GM23248 (cell line): ENCODE measurements around the gene TUBAL3. TPM values are rescaled to one million over a fixed set of nuclear protein-coding genes. Genes with fewer than 3 reads are reported as not detected.

Experiments
- DNase-seq: peaks from one replicate; pipeline ENCODE4 v3.0.0-alpha.2; 2015
- H2AFZ ChIP-seq: fragments of 200-600 bp; sonication (generic); 2 replicates; pipeline ENCODE4 v1.6.1; 2016; ENCODE audit warnings: antibody characterized with exemption
- H3F3A ChIP-seq: fragments of 200-600 bp; sonication (generic); 2 replicates; pipeline ENCODE4 v1.6.1; 2016; ENCODE audit warnings: mild to moderate bottlenecking, antibody characterized with exemption, mixed run types; ENCODE audit not compliant: insufficient read depth
- H3K27ac ChIP-seq: fragments of 200-600 bp; sonication (generic); 2 replicates; pipeline ENCODE4 v1.5.1; 2016; ENCODE audit warnings: mild to moderate bottlenecking
- H3K27me3 ChIP-seq: fragments of 200-600 bp; sonication (generic); replicated peaks from 2 replicates; pipeline ENCODE4 v1.6.1; 2016; ENCODE audit warnings: mild to moderate bottlenecking; ENCODE audit not compliant: insufficient read depth
- H3K36me3 ChIP-seq: fragments of 200-600 bp; sonication (generic); 2 replicates; pipeline ENCODE4 v1.6.1; 2016; ENCODE audit warnings: low read depth, mild to moderate bottlenecking
- H3K4me1 ChIP-seq: fragments of 200-600 bp; sonication (generic); 2 replicates; pipeline ENCODE4 v1.6.1; 2016; ENCODE audit warnings: mild to moderate bottlenecking; ENCODE audit not compliant: insufficient read depth
- H3K4me2 ChIP-seq: fragments of 200-600 bp; sonication (generic); one replicate; pipeline ENCODE4 v1.6.1; 2016; ENCODE audit warnings: mild to moderate bottlenecking; ENCODE audit not compliant: unreplicated experiment
- H3K4me3 ChIP-seq: fragments of 200-600 bp; sonication (generic); 2 replicates; pipeline ENCODE4 v1.5.1; 2016; ENCODE audit warnings: mild to moderate bottlenecking
- H3K79me2 ChIP-seq: fragments of 200-600 bp; sonication (generic); 2 replicates; pipeline ENCODE4 v1.6.1; 2016; ENCODE audit warnings: mild to moderate bottlenecking; ENCODE audit not compliant: insufficient read depth
- H3K9ac ChIP-seq: fragments of 200-600 bp; sonication (generic); 2 replicates; pipeline ENCODE4 v1.6.1; 2016; ENCODE audit warnings: mild to moderate bottlenecking
- H3K9me2 ChIP-seq: fragments of 200-600 bp; sonication (generic); 2 replicates; pipeline ENCODE4 v1.6.1; 2016; ENCODE audit warnings: mixed run types, mild to moderate bottlenecking, moderate library complexity; ENCODE audit not compliant: insufficient read depth
- H3K9me3 ChIP-seq: fragments of 200-600 bp; sonication (generic); one replicate; pipeline ENCODE4 v1.6.1; 2017; ENCODE audit warnings: low read depth
- H4K20me1 ChIP-seq: fragments of 200-600 bp; sonication (generic); 2 replicates; pipeline ENCODE4 v1.6.0; 2016; ENCODE audit not compliant: insufficient read depth
- EZH2 ChIP-seq: fragments of 200-600 bp; sonication (generic); IDR thresholded peaks from 2 replicates; pipeline ENCODE4 v1.6.1; 2018; ENCODE audit warnings: antibody characterized with exemption, mild to moderate bottlenecking; ENCODE audit not compliant: insufficient read depth, poor library complexity, severe bottlenecking
- EZH2phosphoT487 ChIP-seq: fragments of 200-600 bp; sonication (generic); IDR thresholded peaks from 2 replicates; pipeline ENCODE4 v1.6.1; 2018; ENCODE audit warnings: antibody characterized with exemption, moderate library complexity, mild to moderate bottlenecking, low read depth; ENCODE audit not compliant: insufficient read depth
- WGBS, 2 experiments: methylation state at CpG; one replicate each; pipeline ENCODE4 v1.1.6; 2015 to 2017; ENCODE audit warnings: low lambda C conversion rate in 2 of 2, low coverage in 1 of 2; ENCODE audit errors: missing lambda C conversion rate in 2 of 2; 5-methylcytosine and 5-hydroxymethylcytosine counted together
- in situ Hi-C: fragments of 300-500 bp; cut with MboI; formaldehyde crosslinking; loops from 2 replicates; pipeline ENCODE4 v1.15.0; 2020
- polyA plus RNA-seq: library from polyadenylated mRNA; unstranded; fragments of >200 nt; fragmentation: Nextera tagmentation; extraction: Ambion mirVana; gene quantifications from 2 replicates; pipeline ENCODE4 v1.2.1, GENCODE V29; 2016
- total RNA-seq: library from RNA; depleted of rRNA; stranded (reverse); fragments of >200 nt; shearing (Covaris generic); gene quantifications from 2 replicates; pipeline ENCODE4 v1.2.3, GENCODE V29; 2014; rRNA removed

TUBAL3 gene
- not detected in 2 replicates for total RNA-seq
- not detected in 2 replicates for polyA plus RNA-seq

GRCh38 chr10:5404208-5405041 is at the start of gene TUBAL3:
Gene TUBAL3, minus strand, starts transcription at chr10:5404828. Its CDS starts 36 bp downstream, at chr10:5404792.
- Histone ChIP-seq H4K20me1 (no peaks in the 10 kb centered on the region), H3K4me2 (no peak within 1 kb of the TSS), H2AFZ (no peak within 1 kb of the TSS), H3K4me3 (no peak within 1 kb of the TSS), H3K9me2 (no peaks in the 10 kb centered on the region), H3K27me3 (no peaks in the 10 kb centered on the region; the same call in 1 of the 2 replicates), H3K9me3 (no peaks in the 10 kb centered on the region), H3F3A (no peaks in the 10 kb centered on the region), H3K9ac (no peak within 1 kb of the TSS), H3K36me3 (no peaks in the 10 kb centered on the region), H3K27ac (no peak within 1 kb of the TSS), H3K79me2 (no peaks in the 10 kb centered on the region), H3K4me1 (no peaks in the 10 kb centered on the region)
- in situ Hi-C loops = no loop called here
- WGBS, 2 experiments = 57 to 59% methylated on average over 8 of the region's 8 CpGs
- no peak for TF ChIP-seq EZH2phosphoT487
- no peak for TF ChIP-seq EZH2
- no peak for DNase-seq

GRCh38 chr10:5453749-5454489 is 49.3 kb upstream of the TUBAL3 start:
- WGBS, 2 experiments = 84 to 87% methylated on average over 13 of the region's 13 CpGs

GRCh38 chr10:5450605-5451384 is 46.2 kb upstream of the TUBAL3 start:
- 54 to 55% methylated on average over 4 of the region's 4 CpGs for WGBS, 2 experiments
- Histone ChIP-seq H4K20me1 (no peaks in the 10 kb centered on the region), H3K79me2 (peaks cover 98% of the 10 kb centered on the region), H2AFZ (no peak overlapping the region), H3K4me1 (peaks cover 25% of the 10 kb centered on the region), H3F3A (peaks cover 77% of the 10 kb centered on the region), H3K4me2 (peak overlapping the region; percentile 96), H3K27ac (peak overlapping the region; percentile 74), H3K4me3 (peak overlapping the region; percentile 79; the same call in 1 of the 2 replicates), H3K36me3 (peaks cover 43% of the 10 kb centered on the region), H3K9me3 (no peaks in the 10 kb centered on the region), H3K9ac (peak overlapping the region; percentile 90; the same call in 1 of the 2 replicates), H3K9me2 (no peaks in the 10 kb centered on the region), H3K27me3 (no peaks in the 10 kb centered on the region)
- DNase-seq = peak; percentile 57
- no peak for TF ChIP-seq EZH2phosphoT487
- no peak for TF ChIP-seq EZH2
- in situ Hi-C loops = no loop called here

More at GRCh38 chr10:5453749-5454489, 49.3 kb upstream of the TUBAL3 start:
- H3F3A ChIP-seq = peaks cover 80% of the 10 kb centered on the region
- H3K9me3 ChIP-seq = no peaks in the 10 kb centered on the region
- no peak overlapping the region for H3K4me3 ChIP-seq
- H3K79me2 ChIP-seq = peaks cover 86% of the 10 kb centered on the region
- H3K4me2 ChIP-seq = no peak overlapping the region
- DNase-seq = no peak
- H3K27me3 ChIP-seq = no peaks in the 10 kb centered on the region
- H3K4me1 ChIP-seq = peaks cover 16% of the 10 kb centered on the region; the same call in 1 of the 2 replicates
- no peak overlapping the region for H3K9ac ChIP-seq
- no peaks in the 10 kb centered on the region for H3K9me2 ChIP-seq
- H4K20me1 ChIP-seq = no peaks in the 10 kb centered on the region
- in situ Hi-C loops = no loop called here
- TF ChIP-seq EZH2 (no peak), EZH2phosphoT487 (no peak)
- no peak overlapping the region for H2AFZ ChIP-seq
- peaks cover 74% of the 10 kb centered on the region for H3K36me3 ChIP-seq
- no peak overlapping the region for H3K27ac ChIP-seq

GRCh38 chr10:5449823-5450222 is 45.2 kb upstream of the TUBAL3 start:
- TF ChIP-seq EZH2 (no peak), EZH2phosphoT487 (no peak)

More at GRCh38 chr10:5449823-5450222, 45.2 kb upstream of the TUBAL3 start:
- Histone ChIP-seq H3K27me3 (no peaks in the 10 kb centered on the region), H3K27ac (peak overlapping the region; percentile 74), H4K20me1 (no peaks in the 10 kb centered on the region), H2AFZ (peak overlapping the region; percentile 4; the same call in 1 of the 2 replicates), H3K9ac (peak overlapping the region; percentile 90), H3K9me2 (no peaks in the 10 kb centered on the region), H3F3A (peaks cover 67% of the 10 kb centered on the region), H3K79me2 (peaks cover 100% of the 10 kb centered on the region), H3K36me3 (peaks cover 33% of the 10 kb centered on the region), H3K9me3 (no peaks in the 10 kb centered on the region), H3K4me2 (peak overlapping the region; percentile 96), H3K4me1 (peaks cover 26% of the 10 kb centered on the region), H3K4me3 (peak overlapping the region; percentile 79)
- in situ Hi-C loops = no loop called here
- DNase-seq = peak; percentile 93
- WGBS, 2 experiments = 2% methylated on average over 8 of the region's 8 CpGs
